Measurements from ENCODE around the gene AUH.

DNA sequence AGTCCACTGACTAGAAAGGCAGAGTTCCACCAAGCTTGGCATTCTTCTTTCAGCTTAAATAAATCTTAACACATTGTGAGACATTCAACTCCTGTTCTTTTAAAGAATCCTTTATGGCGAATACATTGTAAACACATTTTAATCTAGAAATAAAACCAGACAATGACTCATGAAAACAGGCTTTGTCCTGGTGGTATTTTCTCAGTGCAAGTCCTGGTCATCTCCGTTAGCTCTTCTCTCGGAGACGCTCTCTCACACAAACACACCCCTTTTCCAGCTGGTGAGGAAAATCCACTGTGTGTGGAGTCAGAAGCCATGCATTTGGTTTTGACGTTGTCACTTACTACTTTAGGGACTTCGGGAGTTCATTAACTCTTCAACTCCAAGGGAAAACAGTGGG is 140.4 kb downstream of the AUH start:
- TF ChIP-seq, protein P1, sequence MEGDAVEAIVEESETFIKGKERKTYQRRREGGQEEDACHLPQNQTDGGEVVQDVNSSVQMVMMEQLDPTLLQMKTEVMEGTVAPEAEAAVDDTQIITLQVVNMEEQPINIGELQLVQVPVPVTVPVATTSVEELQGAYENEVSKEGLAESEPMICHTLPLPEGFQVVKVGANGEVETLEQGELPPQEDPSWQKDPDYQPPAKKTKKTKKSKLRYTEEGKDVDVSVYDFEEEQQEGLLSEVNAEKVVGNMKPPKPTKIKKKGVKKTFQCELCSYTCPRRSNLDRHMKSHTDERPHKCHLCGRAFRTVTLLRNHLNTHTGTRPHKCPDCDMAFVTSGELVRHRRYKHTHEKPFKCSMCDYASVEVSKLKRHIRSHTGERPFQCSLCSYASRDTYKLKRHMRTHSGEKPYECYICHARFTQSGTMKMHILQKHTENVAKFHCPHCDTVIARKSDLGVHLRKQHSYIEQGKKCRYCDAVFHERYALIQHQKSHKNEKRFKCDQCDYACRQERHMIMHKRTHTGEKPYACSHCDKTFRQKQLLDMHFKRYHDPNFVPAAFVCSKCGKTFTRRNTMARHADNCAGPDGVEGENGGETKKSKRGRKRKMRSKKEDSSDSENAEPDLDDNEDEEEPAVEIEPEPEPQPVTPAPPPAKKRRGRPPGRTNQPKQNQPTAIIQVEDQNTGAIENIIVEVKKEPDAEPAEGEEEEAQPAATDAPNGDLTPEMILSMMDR (IDR thresholded peaks at IDR 0.05 in 2 of 3, conservative IDR thresholded peaks at IDR 0.05 in 1 of 3; ENCODE audit: control insufficient read depth in 2 of 3, extremely low read depth in 1 of 3, insufficient read depth in 1 of 3, low read depth in 3 of 3, low read length in 3 of 3) = no peak
- TF ChIP-seq NFXL1 (IDR thresholded peaks at IDR 0.05; ENCODE audit: borderline replicate concordance) (no peak), NRF1 (conservative IDR thresholded peaks at IDR 0.05; ENCODE audit: low read depth, low read length) (no peak), IRF4 (IDR thresholded peaks at IDR 0.05; ENCODE audit: low read depth, low read length) (no peak)
- TF ChIP-seq, protein P2, sequence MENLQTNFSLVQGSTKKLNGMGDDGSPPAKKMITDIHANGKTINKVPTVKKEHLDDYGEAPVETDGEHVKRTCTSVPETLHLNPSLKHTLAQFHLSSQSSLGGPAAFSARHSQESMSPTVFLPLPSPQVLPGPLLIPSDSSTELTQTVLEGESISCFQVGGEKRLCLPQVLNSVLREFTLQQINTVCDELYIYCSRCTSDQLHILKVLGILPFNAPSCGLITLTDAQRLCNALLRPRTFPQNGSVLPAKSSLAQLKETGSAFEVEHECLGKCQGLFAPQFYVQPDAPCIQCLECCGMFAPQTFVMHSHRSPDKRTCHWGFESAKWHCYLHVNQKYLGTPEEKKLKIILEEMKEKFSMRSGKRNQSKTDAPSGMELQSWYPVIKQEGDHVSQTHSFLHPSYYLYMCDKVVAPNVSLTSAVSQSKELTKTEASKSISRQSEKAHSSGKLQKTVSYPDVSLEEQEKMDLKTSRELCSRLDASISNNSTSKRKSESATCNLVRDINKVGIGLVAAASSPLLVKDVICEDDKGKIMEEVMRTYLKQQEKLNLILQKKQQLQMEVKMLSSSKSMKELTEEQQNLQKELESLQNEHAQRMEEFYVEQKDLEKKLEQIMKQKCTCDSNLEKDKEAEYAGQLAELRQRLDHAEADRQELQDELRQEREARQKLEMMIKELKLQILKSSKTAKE (IDR thresholded peaks at IDR 0.05; ENCODE audit: low read depth, poor library complexity, severe bottlenecking) = no peak
- TF ChIP-seq, protein P3, sequence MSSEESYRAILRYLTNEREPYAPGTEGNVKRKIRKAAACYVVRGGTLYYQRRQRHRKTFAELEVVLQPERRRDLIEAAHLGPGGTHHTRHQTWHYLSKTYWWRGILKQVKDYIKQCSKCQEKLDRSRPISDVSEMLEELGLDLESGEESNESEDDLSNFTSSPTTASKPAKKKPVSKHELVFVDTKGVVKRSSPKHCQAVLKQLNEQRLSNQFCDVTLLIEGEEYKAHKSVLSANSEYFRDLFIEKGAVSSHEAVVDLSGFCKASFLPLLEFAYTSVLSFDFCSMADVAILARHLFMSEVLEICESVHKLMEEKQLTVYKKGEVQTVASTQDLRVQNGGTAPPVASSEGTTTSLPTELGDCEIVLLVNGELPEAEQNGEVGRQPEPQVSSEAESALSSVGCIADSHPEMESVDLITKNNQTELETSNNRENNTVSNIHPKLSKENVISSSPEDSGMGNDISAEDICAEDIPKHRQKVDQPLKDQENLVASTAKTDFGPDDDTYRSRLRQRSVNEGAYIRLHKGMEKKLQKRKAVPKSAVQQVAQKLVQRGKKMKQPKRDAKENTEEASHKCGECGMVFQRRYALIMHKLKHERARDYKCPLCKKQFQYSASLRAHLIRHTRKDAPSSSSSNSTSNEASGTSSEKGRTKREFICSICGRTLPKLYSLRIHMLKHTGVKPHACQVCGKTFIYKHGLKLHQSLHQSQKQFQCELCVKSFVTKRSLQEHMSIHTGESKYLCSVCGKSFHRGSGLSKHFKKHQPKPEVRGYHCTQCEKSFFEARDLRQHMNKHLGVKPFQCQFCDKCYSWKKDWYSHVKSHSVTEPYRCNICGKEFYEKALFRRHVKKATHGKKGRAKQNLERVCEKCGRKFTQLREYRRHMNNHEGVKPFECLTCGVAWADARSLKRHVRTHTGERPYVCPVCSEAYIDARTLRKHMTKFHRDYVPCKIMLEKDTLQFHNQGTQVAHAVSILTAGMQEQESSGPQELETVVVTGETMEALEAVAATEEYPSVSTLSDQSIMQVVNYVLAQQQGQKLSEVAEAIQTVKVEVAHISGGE (CRISPR knock-in tag; IDR thresholded peaks at IDR 0.05) = no peak
